Measurements from ENCODE around the gene PTH1R. TPM values are rescaled to one million over a fixed set of nuclear protein-coding genes. Genes with fewer than 3 reads are reported as not detected.
A peak's percentile ranks its signal among the peaks of the same experiment; 100 is the strongest.

Gene PTH1R
- total and polyA plus RNA-seq, 4 donors, result 11.2 to 29.7 (median 19.9) TPM

DNA sequence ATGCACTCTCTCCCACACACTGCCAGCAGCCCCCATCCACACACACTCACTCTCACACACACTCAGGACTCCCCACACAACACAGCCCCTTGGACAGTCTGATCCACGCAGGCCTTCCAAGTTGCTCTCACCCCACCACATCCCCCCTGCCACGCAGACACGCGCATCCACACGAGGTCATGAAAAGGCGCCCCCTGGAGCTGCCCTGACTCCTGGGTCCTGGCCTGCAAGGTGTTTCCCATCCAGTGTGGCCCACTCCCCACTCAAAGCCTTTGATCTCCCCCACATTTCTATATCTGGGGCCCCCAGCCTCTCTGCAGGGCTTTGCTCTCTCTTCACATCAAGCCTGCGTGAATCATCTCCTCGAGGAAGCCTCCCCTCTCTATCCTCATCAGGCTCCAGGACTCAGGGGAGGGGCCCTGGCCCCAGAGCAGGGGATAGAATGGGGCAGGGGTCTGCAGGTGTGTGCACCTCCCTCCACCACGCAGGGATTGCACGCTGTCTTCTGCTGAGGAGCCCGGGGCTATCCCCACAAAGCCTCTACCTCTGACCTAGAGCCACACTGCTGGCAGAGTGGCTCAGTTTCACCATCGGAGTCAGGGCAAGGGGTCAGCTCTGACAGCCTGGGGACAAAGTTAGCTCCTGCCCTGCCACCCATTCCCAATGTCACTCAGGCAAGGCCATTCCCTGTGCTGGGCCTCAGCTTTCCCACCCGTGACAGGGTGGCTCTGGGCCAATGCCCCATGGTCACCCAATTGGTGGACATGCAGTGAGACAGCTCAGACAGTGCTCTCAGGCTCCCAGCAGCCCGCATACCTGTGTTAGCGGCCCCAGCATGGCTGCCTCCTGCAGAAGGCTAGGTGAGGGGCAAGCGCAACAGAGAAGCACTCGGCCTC is 20.7 kb upstream of the PTH1R start:
- 89 to 90% methylated on average over 17 of the region's 17 CpGs for WGBS, 2 donors
- H3K36me3 ChIP-seq (ENCODE audit: control insufficient read depth in 4 of 4, insufficient read depth in 4 of 4, low read length in 4 of 4), result no peaks in the 10 kb centered on the region
- no peaks in the 10 kb centered on the region for H3K27me3 ChIP-seq (ENCODE audit: control insufficient read depth in 3 of 3, insufficient read depth in 3 of 3, low read length in 2 of 3)
- no peak overlapping the region for H3K9ac ChIP-seq (ENCODE audit: insufficient read depth in 1 of 2, low read length in 2 of 2)
- peaks cover 0 to 10% (median 0%) of the 10 kb centered on the region in 5 donors for H3K4me1 ChIP-seq (ENCODE audit: control insufficient read depth in 5 of 5, insufficient read depth in 5 of 5, low read length in 5 of 5)
- DNase-seq (peak in 1 of 3 donors; percentile 9), ATAC-seq (ENCODE audit: insufficient read depth, low FRiP score) (no peak)
- no peaks in the 10 kb centered on the region for H3K9me3 ChIP-seq (ENCODE audit: control insufficient read depth in 4 of 4, insufficient read depth in 3 of 4, low read length in 3 of 4)
- peak overlapping the region in 1 of 2 donors; percentile 90 for H3K27ac ChIP-seq (ENCODE audit: low read depth in 1 of 2, low read length in 1 of 2)
- H3K4me3 ChIP-seq, result no peak overlapping the region
- TF ChIP-seq, protein P1, sequence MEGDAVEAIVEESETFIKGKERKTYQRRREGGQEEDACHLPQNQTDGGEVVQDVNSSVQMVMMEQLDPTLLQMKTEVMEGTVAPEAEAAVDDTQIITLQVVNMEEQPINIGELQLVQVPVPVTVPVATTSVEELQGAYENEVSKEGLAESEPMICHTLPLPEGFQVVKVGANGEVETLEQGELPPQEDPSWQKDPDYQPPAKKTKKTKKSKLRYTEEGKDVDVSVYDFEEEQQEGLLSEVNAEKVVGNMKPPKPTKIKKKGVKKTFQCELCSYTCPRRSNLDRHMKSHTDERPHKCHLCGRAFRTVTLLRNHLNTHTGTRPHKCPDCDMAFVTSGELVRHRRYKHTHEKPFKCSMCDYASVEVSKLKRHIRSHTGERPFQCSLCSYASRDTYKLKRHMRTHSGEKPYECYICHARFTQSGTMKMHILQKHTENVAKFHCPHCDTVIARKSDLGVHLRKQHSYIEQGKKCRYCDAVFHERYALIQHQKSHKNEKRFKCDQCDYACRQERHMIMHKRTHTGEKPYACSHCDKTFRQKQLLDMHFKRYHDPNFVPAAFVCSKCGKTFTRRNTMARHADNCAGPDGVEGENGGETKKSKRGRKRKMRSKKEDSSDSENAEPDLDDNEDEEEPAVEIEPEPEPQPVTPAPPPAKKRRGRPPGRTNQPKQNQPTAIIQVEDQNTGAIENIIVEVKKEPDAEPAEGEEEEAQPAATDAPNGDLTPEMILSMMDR (IDR thresholded peaks at IDR 0.05; ENCODE audit: control extremely low read depth, extremely low read depth), result no peak

- H3K9me3 ChIP-seq (ENCODE audit: control insufficient read depth in 4 of 4, insufficient read depth in 3 of 4, low read length in 3 of 4), result no peaks in the 10 kb centered on the region
- DNase-seq (no peak), ATAC-seq (ENCODE audit: insufficient read depth, low FRiP score) (no peak)
- H3K27me3 ChIP-seq (ENCODE audit: control insufficient read depth in 3 of 3, insufficient read depth in 3 of 3, low read length in 2 of 3), result no peaks in the 10 kb centered on the region
- no peak overlapping the region for H3K4me3 ChIP-seq
- peaks cover 0 to 3% (median 0%) of the 10 kb centered on the region in 5 donors for H3K4me1 ChIP-seq (ENCODE audit: control insufficient read depth in 5 of 5, insufficient read depth in 5 of 5, low read length in 5 of 5)
- no peaks in the 10 kb centered on the region for H3K36me3 ChIP-seq (ENCODE audit: control insufficient read depth in 4 of 4, insufficient read depth in 4 of 4, low read length in 4 of 4)
- H3K9ac ChIP-seq (ENCODE audit: insufficient read depth in 1 of 2, low read length in 2 of 2), result no peak overlapping the region
- peak overlapping the region in 1 of 2 donors; percentile 90 for H3K27ac ChIP-seq (ENCODE audit: low read depth in 1 of 2, low read length in 1 of 2)
- WGBS, 2 donors, result 72 to 85% methylated on average over 10 of the region's 10 CpGs
- TF ChIP-seq, protein P1 (IDR thresholded peaks at IDR 0.05; ENCODE audit: control extremely low read depth, extremely low read depth), result no peak
Observed at GRCh38 chr3:46857485-46858341, 19.8 kb upstream of the PTH1R start.

GRCh38 chr3:46858456-46858855 is 19.1 kb upstream of the PTH1R start:
- Histone ChIP-seq H3K9me3 (ENCODE audit: control insufficient read depth in 4 of 4, insufficient read depth in 3 of 4, low read length in 3 of 4) (no peaks in the 10 kb centered on the region), H3K27me3 (ENCODE audit: control insufficient read depth in 3 of 3, insufficient read depth in 3 of 3, low read length in 2 of 3) (no peaks in the 10 kb centered on the region), H3K4me1 (ENCODE audit: control insufficient read depth in 5 of 5, insufficient read depth in 5 of 5, low read length in 5 of 5) (peaks cover 0 to 6% (median under 1%) of the 10 kb centered on the region in 5 donors), H3K9ac (ENCODE audit: insufficient read depth in 1 of 2, low read length in 2 of 2) (no peak overlapping the region), H3K36me3 (ENCODE audit: control insufficient read depth in 4 of 4, insufficient read depth in 4 of 4, low read length in 4 of 4) (no peaks in the 10 kb centered on the region), H3K4me3 (no peak overlapping the region), H3K27ac (ENCODE audit: low read depth in 1 of 2, low read length in 1 of 2) (peak overlapping the region in 1 of 2 donors; percentile 90)
- DNase-seq (peak in 1 of 3 donors; percentile 7), ATAC-seq (ENCODE audit: insufficient read depth, low FRiP score) (no peak)
- 91 to 95% methylated on average over 6 of the region's 6 CpGs for WGBS, 2 donors
- TF ChIP-seq, protein P1 (IDR thresholded peaks at IDR 0.05; ENCODE audit: control extremely low read depth, extremely low read depth), result no peak
